Thoracic aorta endothelial cell (primary cell): ENCODE data around the gene FAM72D. TPM values are rescaled to one million over a fixed set of nuclear protein-coding genes. Genes with fewer than 3 reads are reported as not detected.

Experiments
- total RNA-seq: library from RNA; depleted of rRNA; stranded (reverse); fragments of >200 nt; gene quantifications from 2 replicates; pipeline ENCODE4 v1.2.3, GENCODE V29; 2012

FAM72D gene
- total RNA-seq, result 2.5 and 3.9 TPM in 2 replicates

GRCh38 chr1:145095284-145096057 is at the start of gene FAM72D, which contains the start of gene SRGAP2B:
Gene FAM72D, plus strand, starts transcription at chr1:145095974. Its CDS starts 874 bp downstream, at chr1:145096848.
Gene SRGAP2B, minus strand, starts transcription at chr1:145095328. Its CDS starts 2,427 bp downstream, at chr1:145092901.

Other genes starting within 250 kb of the FAM72D start
- 78.2 and 120 TPM in 2 replicates for gene SRGAP2B, start 646 bp upstream of the FAM72D start, total RNA-seq
- gene PPIAL4D, start 146.2 kb downstream of the FAM72D start, total RNA-seq, result not detected in 2 replicates